GM06990 (cell line): ENCODE data around the gene CFB.
"Not testable (repeated sequence)": the region's sequence is repeated elsewhere in the genome, so short reads cannot be mapped to it uniquely, and the experiment has no call there.

Source experiments
- DNase-seq: peaks from one replicate; pipeline ENCODE4 v3.0.0-alpha.2; 2011; ENCODE audit not compliant: insufficient read length; ENCODE audit errors: extremely low read depth
- H3K27me3 ChIP-seq: replicated peaks from 2 replicates; pipeline ENCODE4 v1.6.0; 2011; ENCODE audit warnings: low read length; ENCODE audit not compliant: control insufficient read depth, insufficient read depth
- H3K36me3 ChIP-seq: 2 replicates; pipeline ENCODE4 v1.5.1; 2011; ENCODE audit warnings: low read length; ENCODE audit not compliant: control insufficient read depth, insufficient read depth
- H3K4me3 ChIP-seq: replicated peaks from 2 replicates; pipeline ENCODE4 v1.5.1; 2011; ENCODE audit warnings: low read depth, mild to moderate bottlenecking, control low read depth, low read length
- TF ChIP-seq, protein P1 (sequence below): IDR thresholded peaks from 2 replicates; pipeline ENCODE4 v1.5.1; 2011; ENCODE audit warnings: low read length, control low read depth, mild to moderate bottlenecking, inconsistent platforms; ENCODE audit not compliant: insufficient read depth, poor library complexity, severe bottlenecking

Gene CFB

GRCh38 chr6:31930962-31931361 is 14.9 kb upstream of the CFB start:
- no peak for DNase-seq
- no peak overlapping the region for H3K4me3 ChIP-seq
- TF ChIP-seq, protein P1, sequence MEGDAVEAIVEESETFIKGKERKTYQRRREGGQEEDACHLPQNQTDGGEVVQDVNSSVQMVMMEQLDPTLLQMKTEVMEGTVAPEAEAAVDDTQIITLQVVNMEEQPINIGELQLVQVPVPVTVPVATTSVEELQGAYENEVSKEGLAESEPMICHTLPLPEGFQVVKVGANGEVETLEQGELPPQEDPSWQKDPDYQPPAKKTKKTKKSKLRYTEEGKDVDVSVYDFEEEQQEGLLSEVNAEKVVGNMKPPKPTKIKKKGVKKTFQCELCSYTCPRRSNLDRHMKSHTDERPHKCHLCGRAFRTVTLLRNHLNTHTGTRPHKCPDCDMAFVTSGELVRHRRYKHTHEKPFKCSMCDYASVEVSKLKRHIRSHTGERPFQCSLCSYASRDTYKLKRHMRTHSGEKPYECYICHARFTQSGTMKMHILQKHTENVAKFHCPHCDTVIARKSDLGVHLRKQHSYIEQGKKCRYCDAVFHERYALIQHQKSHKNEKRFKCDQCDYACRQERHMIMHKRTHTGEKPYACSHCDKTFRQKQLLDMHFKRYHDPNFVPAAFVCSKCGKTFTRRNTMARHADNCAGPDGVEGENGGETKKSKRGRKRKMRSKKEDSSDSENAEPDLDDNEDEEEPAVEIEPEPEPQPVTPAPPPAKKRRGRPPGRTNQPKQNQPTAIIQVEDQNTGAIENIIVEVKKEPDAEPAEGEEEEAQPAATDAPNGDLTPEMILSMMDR = no peak
- H3K27me3 ChIP-seq = no peaks in the 10 kb centered on the region; the same call in 1 of the 2 replicates
- no peaks in the 10 kb centered on the region for H3K36me3 ChIP-seq

GRCh38 chr6:31932137-31932536 is 13.8 kb upstream of the CFB start:
- H3K4me3 ChIP-seq, H3K36me3 ChIP-seq, DNase-seq: not testable (repeated sequence)

DNA sequence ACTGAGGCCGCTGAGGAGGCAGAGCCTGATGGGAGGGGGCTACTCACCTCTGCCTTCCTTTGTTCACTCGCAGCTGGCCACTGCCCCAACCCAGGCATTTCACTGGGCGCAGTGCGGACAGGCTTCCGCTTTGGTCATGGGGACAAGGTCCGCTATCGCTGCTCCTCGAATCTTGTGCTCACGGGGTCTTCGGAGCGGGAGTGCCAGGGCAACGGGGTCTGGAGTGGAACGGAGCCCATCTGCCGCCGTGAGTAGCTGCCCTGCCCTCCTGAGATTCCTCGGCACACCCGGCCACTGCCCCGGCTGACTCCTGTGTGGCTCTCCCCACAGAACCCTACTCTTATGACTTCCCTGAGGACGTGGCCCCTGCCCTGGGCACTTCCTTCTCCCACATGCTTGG is 12.4 kb upstream of the CFB start:
- TF ChIP-seq, protein P1 = no peak
- Histone ChIP-seq H3K27me3 (no peaks in the 10 kb centered on the region; the same call in 1 of the 2 replicates), H3K4me3 (no peak overlapping the region), H3K36me3 (no peaks in the 10 kb centered on the region)
- DNase-seq = no peak

More at GRCh38 chr6:31932137-31932536, 13.8 kb upstream of the CFB start:
- not testable (repeated sequence) for H3K27me3 ChIP-seq

- Histone ChIP-seq H3K27me3 (no peaks in the 10 kb centered on the region; the same call in 1 of the 2 replicates), H3K4me3 (no peak overlapping the region), H3K36me3 (no peaks in the 10 kb centered on the region)
- TF ChIP-seq, protein P1 = no peak
- no peak for DNase-seq
These were observed 10.9 kb upstream of the CFB start for GRCh38 chr6:31935021-31935420.

- H3K36me3 ChIP-seq = no peaks in the 10 kb centered on the region
- no peak overlapping the region for H3K4me3 ChIP-seq
- TF ChIP-seq, protein P1 = no peak
- H3K27me3 ChIP-seq = no peaks in the 10 kb centered on the region; the same call in 1 of the 2 replicates
- DNase-seq = no peak
These were observed 10.1 kb upstream of the CFB start for GRCh38 chr6:31935823-31936222.

- Histone ChIP-seq H3K27me3 (peaks cover 1% of the 10 kb centered on the region; the same call in 1 of the 2 replicates), H3K4me3 (no peak overlapping the region), H3K36me3 (no peaks in the 10 kb centered on the region)
- no peak for DNase-seq
- TF ChIP-seq, protein P1 = no peak
These were observed 5.6 kb upstream of the CFB start for GRCh38 chr6:31940256-31940664.
